Measurements from ENCODE around the gene SH3RF1. TPM values are rescaled to one million over a fixed set of nuclear protein-coding genes. Genes with fewer than 3 reads are reported as not detected.

Gene SH3RF1
- total RNA-seq, 3 donors from 2014 or later, result 45.3 to 82.3 (median 65.5) TPM

GRCh38 chr4:169311643-169312365 is 41.0 kb upstream of the SH3RF1 start:
- DNase-seq, result peak in 1 of 3 donors; percentile 62
- no peaks in the 10 kb centered on the region for H3K36me3 ChIP-seq (ENCODE audit: low read depth)
- no peak overlapping the region for H3K4me3 ChIP-seq
- TF ChIP-seq CTCF (IDR thresholded peaks at IDR 0.05), result no peak
- peak; percentile 64 for ATAC-seq
- no peaks in the 10 kb centered on the region for H3K9me3 ChIP-seq
- intact Hi-C loops (cut with DNase I, micrococcal nuclease), result no loop called here
- H3K4me1 ChIP-seq (ENCODE audit: low read depth), result peaks cover 36% of the 10 kb centered on the region

DNA sequence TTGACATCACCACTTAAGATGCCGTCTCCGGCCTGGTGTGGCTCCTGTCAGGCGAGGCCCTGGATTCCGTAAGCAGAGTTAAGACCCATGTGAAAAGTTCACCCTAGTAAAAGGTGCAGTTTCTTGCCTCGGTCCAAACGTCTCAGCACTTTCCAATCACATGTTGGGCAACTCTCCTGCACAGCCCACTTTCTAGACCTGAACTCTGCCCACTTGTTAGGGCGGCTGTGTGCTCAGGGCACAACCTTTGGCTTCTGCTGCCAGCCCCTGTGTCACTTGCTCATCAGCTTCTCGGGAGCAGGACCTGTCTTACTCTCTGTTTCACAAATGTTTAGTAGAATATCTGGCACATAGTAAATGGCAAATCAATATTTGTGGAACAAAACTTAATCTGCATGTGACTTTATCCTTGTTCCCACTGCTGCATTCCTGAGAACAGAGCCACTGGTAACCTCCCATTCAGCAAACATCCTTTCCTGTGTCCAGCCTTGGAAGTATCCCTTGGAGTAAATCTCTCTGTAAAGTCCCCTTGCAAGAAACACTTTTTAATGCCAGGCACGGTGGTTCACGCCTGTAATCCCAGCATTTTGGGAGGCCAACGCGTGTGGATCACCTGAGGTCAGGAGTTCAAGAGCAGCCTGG is 38.7 kb upstream of the SH3RF1 start:
- Histone ChIP-seq H3K9me3 (no peaks in the 10 kb centered on the region), H3K4me1 (ENCODE audit: low read depth) (peaks cover 28% of the 10 kb centered on the region), H3K36me3 (ENCODE audit: low read depth) (no peaks in the 10 kb centered on the region), H3K4me3 (no peak overlapping the region)
- DNase-seq (no peak), ATAC-seq (no peak)
- intact Hi-C loops (cut with DNase I, micrococcal nuclease), result no loop called here
- TF ChIP-seq CTCF (IDR thresholded peaks at IDR 0.05), result no peak

- DNase-seq (no peak), ATAC-seq (peak; percentile 80)
- Histone ChIP-seq H3K4me3 (no peak overlapping the region), H3K4me1 (ENCODE audit: low read depth) (peaks cover 15% of the 10 kb centered on the region), H3K36me3 (ENCODE audit: low read depth) (no peaks in the 10 kb centered on the region), H3K9me3 (no peaks in the 10 kb centered on the region)
- intact Hi-C loops (cut with DNase I, micrococcal nuclease), result no loop called here
- no peak for TF ChIP-seq CTCF (IDR thresholded peaks at IDR 0.05)
Observed at GRCh38 chr4:169307576-169307975, 36.8 kb upstream of the SH3RF1 start.

GRCh38 chr4:169305651-169306050 is 34.9 kb upstream of the SH3RF1 start:
- ATAC-seq, result no peak
- no peak for DNase-seq
- TF ChIP-seq CTCF (IDR thresholded peaks at IDR 0.05), result no peak
- Histone ChIP-seq H3K9me3 (no peaks in the 10 kb centered on the region), H3K36me3 (ENCODE audit: low read depth) (no peaks in the 10 kb centered on the region), H3K4me1 (ENCODE audit: low read depth) (no peaks in the 10 kb centered on the region), H3K4me3 (no peak overlapping the region)
- intact Hi-C loops (cut with DNase I, micrococcal nuclease), result no loop called here

- Histone ChIP-seq H3K9me3 (no peaks in the 10 kb centered on the region), H3K36me3 (ENCODE audit: low read depth) (no peaks in the 10 kb centered on the region), H3K4me1 (ENCODE audit: low read depth) (no peaks in the 10 kb centered on the region), H3K4me3 (no peak overlapping the region)
- TF ChIP-seq CTCF (IDR thresholded peaks at IDR 0.05), result no peak
- DNase-seq (no peak), ATAC-seq (no peak)
- intact Hi-C loops (cut with DNase I, micrococcal nuclease), result no loop called here
Observed at GRCh38 chr4:169305173-169305572, 34.4 kb upstream of the SH3RF1 start.
